Caco-2 (cell line): ENCODE measurements around the gene HIKESHI. TPM values are rescaled to one million over a fixed set of nuclear protein-coding genes. Genes with fewer than 3 reads are reported as not detected.

Source experiments
- BruUV-seq: library from RNA; stranded (reverse); fragments of 400-500 nt; replicated peaks from 2 replicates; lab custom pipeline; 2021; lab: Mats Ljungman, UMichigan
- CTCF ChIA-PET: fragments of 300-600 bp; sonication (Branson Sonifier 250); formaldehyde crosslinking; loops from one replicate; lab custom pipeline; 2022; ENCODE audit warnings: antibody characterized with exemption; lab: Charles Lee
- POLR2A ChIA-PET: fragments of 300-600 bp; sonication (Branson Sonifier 250); formaldehyde crosslinking; loops from one replicate; lab custom pipeline; 2022; ENCODE audit warnings: antibody characterized with exemption; lab: Charles Lee
- DNase-seq, 2 experiments: peaks; one replicate each; pipeline versions ENCODE4 v3.0.0 to v3.0.0-alpha.2; 2020 to 2022
- H3K27me3 ChIP-seq: replicated peaks from 2 replicates; pipeline ENCODE4 v1.6.0; 2011; ENCODE audit warnings: low read length; ENCODE audit not compliant: control insufficient read depth, insufficient read depth
- H3K36me3 ChIP-seq: 2 replicates; pipeline ENCODE4 v1.5.1; 2011; ENCODE audit warnings: low read length; ENCODE audit not compliant: control insufficient read depth, insufficient read depth
- H3K4me1 ChIP-seq: fragments of 250-450 bp; sonication (Bioruptor Pico); 2 replicates; pipeline ENCODE4 v1.5.1; 2020; ENCODE audit warnings: mild to moderate bottlenecking
- H3K4me3 ChIP-seq: 2 replicates; pipeline ENCODE4 v1.5.1; 2011; ENCODE audit warnings: low read depth, mild to moderate bottlenecking, control low read depth, low read length
- H3K9me3 ChIP-seq: fragments of 250-450 bp; sonication (Bioruptor Pico); 2 replicates; pipeline ENCODE4 v1.5.1; 2020; ENCODE audit warnings: mild to moderate bottlenecking, moderate library complexity
- H3K27ac Mint-ChIP-seq: one replicate; pipeline ENCODE4 v1.8.0; 2022; ENCODE audit warnings: mixed read lengths; ENCODE audit not compliant: unreplicated experiment
- H3K27me3 Mint-ChIP-seq: one replicate; pipeline ENCODE4 v1.8.0; 2022; ENCODE audit warnings: mixed read lengths; ENCODE audit not compliant: insufficient read depth, unreplicated experiment
- H3K36me3 Mint-ChIP-seq: one replicate; pipeline ENCODE4 v1.8.0; 2022; ENCODE audit warnings: mild to moderate bottlenecking, mixed read lengths; ENCODE audit not compliant: insufficient read depth, unreplicated experiment
- H3K4me1 Mint-ChIP-seq: one replicate; pipeline ENCODE4 v1.8.0; 2022; ENCODE audit warnings: low read depth, mixed read lengths; ENCODE audit not compliant: unreplicated experiment
- H3K4me3 Mint-ChIP-seq: one replicate; pipeline ENCODE4 v1.8.0; 2022; ENCODE audit warnings: mild to moderate bottlenecking, moderate library complexity, mixed read lengths; ENCODE audit not compliant: unreplicated experiment
- H3K9me3 Mint-ChIP-seq: one replicate; pipeline ENCODE4 v1.8.0; 2022; ENCODE audit warnings: mixed read lengths; ENCODE audit not compliant: unreplicated experiment
- CTCF ChIP-seq, 2 experiments: fragments of 200-600 bp in 1 of 2; IDR thresholded peaks; 1 replicate in 1 of 2; 2 replicates in 1 of 2; pipeline versions ENCODE4 v1.5.1 to v1.8.0; 2011 to 2022; ENCODE audit warnings: antibody characterized with exemption in 1 of 2, control low read depth in 1 of 2, inconsistent platforms in 1 of 2, low read depth in 1 of 2, low read length in 1 of 2, mild to moderate bottlenecking in 1 of 2, moderate library complexity in 1 of 2; ENCODE audit not compliant: insufficient read depth in 1 of 2, severe bottlenecking in 1 of 2, unreplicated experiment in 1 of 2
- intact Hi-C: fragments of 100-400 bp; cut with micrococcal nuclease; formaldehyde crosslinking; loops from one replicate; pipeline ENCODE4 v1.10.0; 2022; ENCODE audit not compliant: unreplicated experiment
- total RNA-seq: library from RNA; stranded (reverse); gene quantifications from 2 replicates; pipeline ENCODE4 v1.2.3, GENCODE V29; 2022

Gene HIKESHI
- total RNA-seq, 1 experiment from 2014 or later, result 82.0 TPM

DNA sequence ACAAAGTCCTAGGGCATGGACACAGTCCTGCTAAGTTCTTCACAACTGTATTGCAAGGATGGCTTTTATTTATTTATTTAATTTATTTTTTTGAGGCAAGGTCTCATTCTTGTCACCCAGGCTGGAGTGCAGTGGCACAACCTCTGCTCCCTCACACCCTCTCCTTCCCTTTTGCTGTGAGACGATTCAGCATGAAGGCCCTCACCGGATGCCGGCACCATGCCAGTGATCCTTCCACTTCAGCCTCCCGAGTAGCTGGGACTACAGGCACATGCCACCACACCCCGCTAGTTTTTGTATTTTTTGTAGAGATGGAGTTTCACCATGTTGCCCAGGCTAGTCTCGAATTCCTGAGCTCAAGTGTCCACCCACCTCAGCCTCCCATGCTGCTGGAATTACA is 39.7 kb upstream of the HIKESHI start:
- CTCF ChIA-PET, result no interaction called here
- DNase-seq, result no peak
- Histone ChIP-seq H3K4me3 (no peak overlapping the region), H3K9me3 (no peaks in the 10 kb centered on the region), H3K36me3 (peaks cover 3% of the 10 kb centered on the region), H3K4me1 (no peaks in the 10 kb centered on the region), H3K27me3 (no peaks in the 10 kb centered on the region)
- no peak overlapping the region for H3K27ac Mint-ChIP-seq
- POLR2A ChIA-PET, result no interaction called here
- H3K9me3 Mint-ChIP-seq, result no peaks in the 10 kb centered on the region
- intact Hi-C loops, result no loop called here
- no TSS peak for BruUV-seq
- H3K4me1 Mint-ChIP-seq, result no peaks in the 10 kb centered on the region
- TF ChIP-seq CTCF (IDR thresholded peaks at IDR 0.05; ENCODE audit: insufficient read depth in 1 of 2, low read depth in 1 of 2, low read length in 1 of 2, severe bottlenecking in 1 of 2, unreplicated experiment in 1 of 2), result no peak
- H3K27me3 Mint-ChIP-seq, result no peaks in the 10 kb centered on the region
- H3K36me3 Mint-ChIP-seq, result peaks cover 67% of the 10 kb centered on the region
- H3K4me3 Mint-ChIP-seq, result no peak overlapping the region

DNA sequence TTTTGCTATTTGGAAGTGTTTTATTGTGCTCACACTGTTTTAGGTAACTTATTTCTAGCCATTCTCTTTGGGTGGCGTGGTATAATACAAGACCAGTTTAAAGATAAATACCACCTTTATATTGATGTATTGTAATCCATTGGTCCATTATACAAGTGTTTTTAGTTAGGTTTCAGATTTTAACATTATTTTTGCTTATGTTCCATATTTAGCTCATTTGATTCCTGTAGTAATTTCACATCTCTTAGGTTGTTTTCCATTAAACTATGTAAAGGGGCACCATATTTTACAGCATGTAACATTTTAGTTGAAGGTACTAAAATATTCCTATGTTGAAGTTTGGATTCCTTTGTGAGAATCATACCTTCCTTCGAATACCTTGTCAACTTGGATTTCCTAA is 37.4 kb upstream of the HIKESHI start:
- Mint-ChIP-seq H3K9me3 (no peaks in the 10 kb centered on the region), H3K27ac (no peak overlapping the region), H3K27me3 (no peaks in the 10 kb centered on the region), H3K4me1 (no peaks in the 10 kb centered on the region), H3K4me3 (no peak overlapping the region), H3K36me3 (peaks cover 69% of the 10 kb centered on the region)
- Histone ChIP-seq H3K36me3 (peaks cover 3% of the 10 kb centered on the region), H3K4me1 (no peaks in the 10 kb centered on the region), H3K9me3 (no peaks in the 10 kb centered on the region), H3K27me3 (no peaks in the 10 kb centered on the region), H3K4me3 (no peak overlapping the region)
- no TSS peak for BruUV-seq
- ChIA-PET POLR2A (no interaction called here), CTCF (interaction anchor here (0.6 kb wide), 1 partner anchor 11 kb away, joined by 3 read pairs; no protein-coding TSS in a partner anchor)
- no peak for TF ChIP-seq CTCF (IDR thresholded peaks at IDR 0.05; ENCODE audit: insufficient read depth in 1 of 2, low read depth in 1 of 2, low read length in 1 of 2, severe bottlenecking in 1 of 2, unreplicated experiment in 1 of 2)
- intact Hi-C loops, result no loop called here
- DNase-seq, result no peak

GRCh38 chr11:86265194-86265593 is 36.8 kb upstream of the HIKESHI start:
- Histone ChIP-seq H3K4me1 (no peaks in the 10 kb centered on the region), H3K4me3 (no peak overlapping the region), H3K27me3 (no peaks in the 10 kb centered on the region), H3K9me3 (no peaks in the 10 kb centered on the region), H3K36me3 (peaks cover 3% of the 10 kb centered on the region)
- intact Hi-C loops, result no loop called here
- CTCF ChIA-PET, result interaction anchor here (0.6 kb wide), 1 partner anchor 10 kb away, joined by 3 read pairs; no protein-coding TSS in a partner anchor
- no peak for DNase-seq
- Mint-ChIP-seq H3K4me3 (no peak overlapping the region), H3K9me3 (no peaks in the 10 kb centered on the region), H3K4me1 (no peaks in the 10 kb centered on the region), H3K27me3 (no peaks in the 10 kb centered on the region), H3K36me3 (peaks cover 69% of the 10 kb centered on the region), H3K27ac (no peak overlapping the region)
- no peak for TF ChIP-seq CTCF (IDR thresholded peaks at IDR 0.05; ENCODE audit: insufficient read depth in 1 of 2, low read depth in 1 of 2, low read length in 1 of 2, severe bottlenecking in 1 of 2, unreplicated experiment in 1 of 2)
- no TSS peak for BruUV-seq
- POLR2A ChIA-PET, result no interaction called here
